Measurements from ENCODE around the gene SLC8A1.

Gene SLC8A1

GRCh38 chr2:40457837-40458236, 5.9 kb upstream of the SLC8A1 start:
- no peak for DNase-seq

- no peak for DNase-seq
Measured at GRCh38 chr2:40457366-40457765, 5.5 kb upstream of the SLC8A1 start.

GRCh38 chr2:40456926-40457325, 5.0 kb upstream of the SLC8A1 start:
- no peak for DNase-seq

GRCh38 chr2:40455661-40456060, 3.8 kb upstream of the SLC8A1 start:
- DNase-seq, result no peak

GRCh38 chr2:40454321-40454720, 2.4 kb upstream of the SLC8A1 start:
- no peak for DNase-seq

GRCh38 chr2:40452786-40453185, 896 bp upstream of the SLC8A1 start:
- no peak for DNase-seq

- no peak for DNase-seq
Measured at GRCh38 chr2:40450796-40451430, 977 bp downstream of the SLC8A1 start.

GRCh38 chr2:40450066-40450795, 1.7 kb downstream of the SLC8A1 start:
- DNase-seq, result no peak

- no peak for DNase-seq
Measured at GRCh38 chr2:40448476-40449079, 3.3 kb downstream of the SLC8A1 start.

GRCh38 chr2:40445467-40445866, 6.4 kb downstream of the SLC8A1 start:
- no peak for DNase-seq

- no peak for DNase-seq
Measured at GRCh38 chr2:40440835-40441234, 11.1 kb downstream of the SLC8A1 start.

GRCh38 chr2:40439473-40439872, 12.4 kb downstream of the SLC8A1 start:
- DNase-seq, result no peak

- no peak for DNase-seq
Measured at GRCh38 chr2:40436093-40436475, 15.8 kb downstream of the SLC8A1 start.

- DNase-seq, result no peak
Measured at GRCh38 chr2:40435426-40436092, 16.3 kb downstream of the SLC8A1 start.

GRCh38 chr2:40434731-40435271, 17.1 kb downstream of the SLC8A1 start:
- DNase-seq, result no peak

GRCh38 chr2:40433736-40434135, 18.2 kb downstream of the SLC8A1 start:
- no peak for DNase-seq

- no peak for DNase-seq
Measured at GRCh38 chr2:40432921-40433483, 18.9 kb downstream of the SLC8A1 start.

GRCh38 chr2:40431600-40431955, 20.3 kb downstream of the SLC8A1 start:
- DNase-seq, result no peak

- no peak for DNase-seq
Measured at GRCh38 chr2:40430776-40431599, 20.9 kb downstream of the SLC8A1 start.

GRCh38 chr2:40428439-40428838, 23.5 kb downstream of the SLC8A1 start:
- DNase-seq, result no peak

- no peak for DNase-seq
Measured at GRCh38 chr2:40421631-40422297, 30.1 kb downstream of the SLC8A1 start.

GRCh38 chr2:40420478-40420877, 31.4 kb downstream of the SLC8A1 start:
- DNase-seq, result no peak

Measured in activated T-cell treated with anti-CD3 and anti-CD28 coated beads, Interleukin-2, amount 50 U/mL, for 1 hour (primary cell).